Measurements from ENCODE around the gene ZRANB1.

ZRANB1 gene

DNA sequence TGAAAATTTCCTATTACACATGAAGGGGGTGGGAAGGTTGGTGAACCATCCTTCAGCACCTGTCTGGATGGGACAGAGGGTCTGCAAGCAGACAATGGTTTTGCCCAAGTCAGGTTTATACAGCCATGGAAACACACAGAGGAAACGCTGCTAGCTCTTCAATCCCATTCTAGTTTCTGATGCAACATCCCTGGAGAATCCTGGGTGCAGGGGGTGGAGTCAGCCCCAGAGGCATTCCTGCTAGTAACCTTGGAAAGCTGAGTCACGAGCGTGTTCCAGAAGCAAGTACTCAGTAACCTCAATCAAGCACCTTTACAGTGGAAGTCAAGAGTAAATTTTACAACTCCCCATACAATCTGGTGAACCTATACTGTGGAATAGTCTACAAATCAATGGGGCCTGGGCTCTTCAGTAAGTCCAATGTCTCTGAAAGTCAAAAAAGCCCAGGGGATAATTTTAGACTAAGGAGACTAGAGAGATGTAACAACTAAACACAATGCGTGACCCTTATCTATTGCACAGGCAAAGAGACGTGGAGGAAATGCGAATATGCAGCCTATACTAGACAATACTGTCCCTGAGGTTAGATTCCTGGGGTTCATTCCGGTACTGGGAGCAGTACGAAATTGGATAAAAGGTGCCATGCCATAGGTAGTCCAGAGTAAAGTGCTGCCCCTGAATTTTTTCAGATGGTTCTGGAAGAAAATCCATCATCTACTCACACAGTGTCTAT lies 95.4 kb downstream of the ZRANB1 start:
- CTCF ChIA-PET = interaction anchor here (1.0 to 3.8 kb wide), 4 partner anchors 12 to 25 kb away, joined by 4 to 15 read pairs (median 4); no protein-coding TSS in a partner anchor
- no peak for DNase-seq
- POLR2A ChIA-PET = no interaction called here
- H3K4me1 ChIP-seq (ENCODE audit: control extremely low read depth in 1 of 4, control insufficient read depth in 4 of 4, insufficient read depth in 4 of 4, low read length in 3 of 4) = no peaks in the 10 kb centered on the region
- no peaks in the 10 kb centered on the region for H3K27me3 ChIP-seq (replicated peaks in 2 of 5; ENCODE audit: control insufficient read depth in 4 of 5, insufficient read depth in 5 of 5, low read length in 4 of 5)
- no peak overlapping the region for H3K27ac ChIP-seq (ENCODE audit: insufficient read depth in 1 of 2, low read depth in 1 of 2, low read length in 2 of 2, poor library complexity in 1 of 2, severe bottlenecking in 2 of 2)
- H3K9me3 ChIP-seq (ENCODE audit: control extremely low read depth in 1 of 5, control insufficient read depth in 4 of 5, insufficient read depth in 2 of 5, low read depth in 1 of 5, low read length in 4 of 5) = no peaks in the 10 kb centered on the region
- H3K36me3 ChIP-seq (ENCODE audit: control insufficient read depth in 4 of 4, insufficient read depth in 4 of 4, low read length in 3 of 4) = peaks cover 7 to 46% (median 36%) of the 10 kb centered on the region in 4 experiments
- WGBS (ENCODE audit: insufficient coverage) = 94% methylated on average over 6 of the region's 8 CpGs
- H3K4me3 ChIP-seq (ENCODE audit: control insufficient read depth in 1 of 7, extremely low read depth in 1 of 7, insufficient read depth in 4 of 7, low read depth in 2 of 7, low read length in 6 of 7) = no peak overlapping the region

Measured in common myeloid progenitor, CD34-positive (primary cell).